Muscle of back (tissue), 13 donors: ENCODE data around the gene DPP7. TPM values are rescaled to one million over a fixed set of nuclear protein-coding genes. Genes with fewer than 3 reads are reported as not detected.

Experiments
- DNase-seq, 3 donors: peaks; one replicate each; pipeline versions ENCODE4 v3.0.0 to v3.0.0-alpha.2; 2013
- long read RNA-seq, 9 donors: transcript quantifications; one replicate each; lab custom pipeline, GENCODE V29; 2026
- polyA plus RNA-seq, 10 donors: library from polyadenylated mRNA; unstranded; fragments of 120-200 nt; gene quantifications; one replicate each; pipeline ENCODE4 v1.2.1, GENCODE V29; 2013; ENCODE audit not compliant: insufficient read length in 10 of 10

The DPP7 gene
- 10 to 100 TPM; 21.9 to 43.1 (median 28.8) TPM for polyA plus RNA-seq
- long read RNA-seq, donor 1, transcript DPP7-201 (13 exons, 1,590 nt): major isoform, 5 of 5 reads
- long read RNA-seq, donor 1, partial matches to known transcripts: 0 of 5 reads
- long read RNA-seq, donor 1, other reads (novel, unspliced or antisense): 0 of 5 reads
- long read RNA-seq, donor 2, partial matches to known transcripts: 0 of 3 reads
- long read RNA-seq, donor 2, other reads (novel, unspliced or antisense): 0 of 3 reads
- long read RNA-seq, donor 3: 0 reads
- long read RNA-seq, donor 4, partial matches to known transcripts: 0 of 4 reads
- long read RNA-seq, donor 4, other reads (novel, unspliced or antisense): 0 of 4 reads
- long read RNA-seq, donor 5, partial matches to known transcripts: 0 of 3 reads
- long read RNA-seq, donor 5, other reads (novel, unspliced or antisense): 0 of 3 reads
- long read RNA-seq, donor 6, partial matches to known transcripts: 0 of 3 reads
- long read RNA-seq, donor 6, other reads (novel, unspliced or antisense): 0 of 3 reads
- long read RNA-seq, donor 7, partial matches to known transcripts: 0 of 3 reads
- long read RNA-seq, donor 7, other reads (novel, unspliced or antisense): 0 of 3 reads
- long read RNA-seq, donor 8, partial matches to known transcripts: 0 of 4 reads
- long read RNA-seq, donor 8, other reads (novel, unspliced or antisense): 0 of 4 reads
- long read RNA-seq, donor 9: 0 reads

GRCh38 chr9:137114613-137115393 lies at the start of gene DPP7:
Gene DPP7 (minus strand): TSS chr9:137114733. CDS start chr9:137114713, 20 bp downstream.
- DNase-seq: peak; percentile 44 to 77 (median 47)

GRCh38 chr9:137163805-137164204 lies 49.3 kb upstream of the DPP7 start:
- no peak for DNase-seq

- DNase-seq: no peak
Measured at GRCh38 chr9:137163365-137163715, 48.8 kb upstream of the DPP7 start.

GRCh38 chr9:137162505-137163364 lies 48.2 kb upstream of the DPP7 start:
- DNase-seq: no peak

GRCh38 chr9:137161558-137162486 lies 47.3 kb upstream of the DPP7 start:
- DNase-seq: no peak

- no peak for DNase-seq
Measured at GRCh38 chr9:137160716-137161557, 46.4 kb upstream of the DPP7 start.

GRCh38 chr9:137160054-137160425 lies 45.5 kb upstream of the DPP7 start:
- DNase-seq: no peak

- DNase-seq: no peak
Measured at GRCh38 chr9:137159105-137160053, 44.8 kb upstream of the DPP7 start.

GRCh38 chr9:137158625-137159024 lies 44.1 kb upstream of the DPP7 start:
- no peak for DNase-seq

- no peak for DNase-seq
Measured at GRCh38 chr9:137157618-137158415, 43.3 kb upstream of the DPP7 start.

GRCh38 chr9:137156567-137157375 lies 42.2 kb upstream of the DPP7 start:
- DNase-seq: no peak

GRCh38 chr9:137152844-137153405 lies 38.4 kb upstream of the DPP7 start:
- DNase-seq: no peak

GRCh38 chr9:137150617-137151457 lies 36.3 kb upstream of the DPP7 start:
- DNase-seq: no peak

- DNase-seq: no peak
Measured at GRCh38 chr9:137149942-137150616, 35.5 kb upstream of the DPP7 start.
